GM12878 (cell line): ENCODE data around the gene LRRC4B. TPM values are rescaled to one million over a fixed set of nuclear protein-coding genes. Genes with fewer than 3 reads are reported as not detected.

Experiments used
- ATAC-seq: fragments of 200-7000 bp; cut with Tn5 transposase; 3 replicates; pipeline ENCODE4 v1.9.1; 2020; ENCODE audit warnings: mild to moderate bottlenecking, moderate library complexity
- BruUV-seq: library from RNA; stranded (reverse); fragments of 400-500 nt; replicated peaks from 2 replicates; lab custom pipeline; 2021; lab: Mats Ljungman, UMichigan
- CTCF ChIA-PET: fragments of 300-600 bp; sonication (Branson Sonifier 250); formaldehyde crosslinking; extraction: SDS; loops from one replicate; lab custom pipeline; 2021; ENCODE audit warnings: inconsistent platforms; lab: Yijun Ruan, JAX
- POLR2A ChIA-PET: fragments of 350-600 bp; formaldehyde crosslinking; extraction: SDS; loops from one replicate; lab custom pipeline; 2021; ENCODE audit warnings: inconsistent platforms; lab: Charles Lee
- RAD21 ChIA-PET: fragments of 300-600 bp; sonication (Branson Sonifier 250); formaldehyde crosslinking; loops from one replicate; lab custom pipeline; 2023; ENCODE audit warnings: antibody characterized with exemption; ENCODE audit not compliant: unreplicated experiment; lab: Charles Lee
- SMC1A ChIA-PET: fragments of 300-600 bp; sonication (Branson Sonifier 250); formaldehyde crosslinking; loops from one replicate; lab custom pipeline; 2023; ENCODE audit not compliant: unreplicated experiment, uncharacterized antibody; lab: Charles Lee
- DNase-seq: peaks from one replicate; pipeline ENCODE4 v3.0.0-alpha.2; 2011; ENCODE audit warnings: low read depth, low spot score
- FAIRE-seq: peaks from 3 replicates; lab custom pipeline; 2011; peaks lifted over from hg19 to GRCh38; lab: Jason Lieb, UNC
- H2AFZ ChIP-seq: 2 replicates; pipeline ENCODE4 v1.6.0; 2011; ENCODE audit warnings: low read depth, low read length, control low read depth; ENCODE audit not compliant: control insufficient read depth
- H3K27ac ChIP-seq: 2 replicates; pipeline ENCODE4 v1.5.1; 2011; ENCODE audit warnings: control low read depth; ENCODE audit not compliant: control insufficient read depth, insufficient read depth
- H3K27me3 ChIP-seq, 2 experiments: replicated peaks in 1 of 2; 2 replicates each; pipeline versions ENCODE4 v1.6.0 to v1.6.1; 2011; ENCODE audit warnings: low read length in 1 of 2; ENCODE audit not compliant: control insufficient read depth in 2 of 2, insufficient read depth in 2 of 2
- H3K36me3 ChIP-seq, 2 experiments: 2 replicates each; pipeline ENCODE4 v1.5.1; 2011; ENCODE audit warnings: low read length in 1 of 2; ENCODE audit not compliant: control insufficient read depth in 2 of 2, insufficient read depth in 2 of 2
- H3K4me1 ChIP-seq: 2 replicates; pipeline ENCODE4 v1.6.1; 2011; ENCODE audit warnings: mild to moderate bottlenecking, low read length, moderate library complexity, mixed read lengths; ENCODE audit not compliant: control insufficient read depth, insufficient read depth
- H3K4me2 ChIP-seq: 2 replicates; pipeline ENCODE4 v1.6.0; 2011; ENCODE audit warnings: control low read depth; ENCODE audit not compliant: control insufficient read depth, insufficient read depth
- H3K4me3 ChIP-seq: fragments of 200-600 bp; sonication (generic); 2 replicates; pipeline ENCODE4 v1.5.1; 2016
- H3K79me2 ChIP-seq: 2 replicates; pipeline ENCODE4 v1.6.0; 2011; ENCODE audit warnings: low read length; ENCODE audit not compliant: control insufficient read depth, insufficient read depth
- H3K9ac ChIP-seq: 2 replicates; pipeline ENCODE4 v1.8.0; 2011; ENCODE audit warnings: low read length, control low read depth, mixed read lengths; ENCODE audit not compliant: control insufficient read depth, insufficient read depth
- H3K9me3 ChIP-seq: replicated peaks from 3 replicates; pipeline ENCODE4 v1.5.1; 2011; ENCODE audit warnings: mild to moderate bottlenecking, low read length; ENCODE audit not compliant: control insufficient read depth, insufficient read depth
- H4K20me1 ChIP-seq: 2 replicates; pipeline ENCODE4 v1.6.0; 2011; ENCODE audit not compliant: control insufficient read depth, insufficient read depth
- CREM ChIP-seq: IDR thresholded peaks from 2 replicates; pipeline ENCODE4 v1.6.1; 2014; ENCODE audit warnings: antibody characterized with exemption, low read depth
- E4F1 ChIP-seq: fragments of 450-650 bp; IDR thresholded peaks from 2 replicates; pipeline ENCODE4 v1.6.1; 2018; ENCODE audit warnings: borderline replicate concordance, mild to moderate bottlenecking; ENCODE audit not compliant: partially characterized antibody
- IKZF2 ChIP-seq, 2 experiments: fragments of 450-650 bp; IDR thresholded peaks; 2 replicates each; pipeline ENCODE4 v1.6.1; 2017; ENCODE audit warnings: mild to moderate bottlenecking in 2 of 2, moderate library complexity in 2 of 2
- KDM1A ChIP-seq: fragments of 200-600 bp; sonication (generic); IDR thresholded peaks from 2 replicates; pipeline ENCODE4 v1.6.1; 2016; ENCODE audit warnings: borderline replicate concordance
- RUNX3 ChIP-seq: IDR thresholded peaks from 2 replicates; pipeline ENCODE4 v1.6.1; 2012; ENCODE audit warnings: low read length, inconsistent platforms
- SRF ChIP-seq, 2 experiments: IDR thresholded peaks; 2 replicates each; pipeline ENCODE4 v1.6.1; 2011; ENCODE audit warnings: low read depth in 2 of 2, low read length in 2 of 2, mild to moderate bottlenecking in 1 of 2, moderate library complexity in 1 of 2
- whole genome bisulfite sequencing: methylation state at CpG from one replicate; pipeline ENCODE4 v1.1.6; 2016; ENCODE audit warnings: low lambda C conversion rate; ENCODE audit not compliant: insufficient replicate concordance, insufficient coverage; ENCODE audit errors: missing lambda C conversion rate; 5-methylcytosine and 5-hydroxymethylcytosine counted together
- in situ Hi-C: fragments of 300-500 bp; cut with MboI; formaldehyde crosslinking; loops from 9 replicates; pipeline ENCODE4 v1.14.3; 2018; ENCODE audit warnings: mixed read lengths
- intact Hi-C: fragments of 100-400 bp; cut with micrococcal nuclease; formaldehyde crosslinking; loops from one replicate; pipeline ENCODE4 v1.14.2; 2022; ENCODE audit not compliant: unreplicated experiment
- polyA plus RNA-seq, 11 experiments: library from polyadenylated mRNA; depleted of rRNA in 4 of 11; unstranded in 6 of 11; stranded (reverse) in 5 of 11; fragments of >200 nt; fragmentation: Nextera tagmentation in 4 of 11; fragmentation: Illumina TruSeq in 1 of 11; extraction: Ambion mirVana in 4 of 11; extraction: Trizol in 1 of 11; gene quantifications; 1 replicate in 1 of 11; 2 replicates in 10 of 11; pipeline versions ENCODE4 v1.2.1 to v1.2.3, GENCODE V29; 2011 to 2016; ENCODE audit warnings: inconsistent platforms in 2 of 11, missing spikeins in 2 of 11, low read depth in 1 of 11
- total RNA-seq, 4 experiments: library from RNA; depleted of rRNA in 3 of 4; stranded (reverse); fragments of >200 nt in 3 of 4; fragmentation: Illumina TruSeq in 1 of 4; extraction: Trizol in 1 of 4; gene quantifications; 2 replicates each; pipeline versions ENCODE4 v1.2.1 to v1.2.3, GENCODE V29; 2013 to 2021

Gene LRRC4B
- total and polyA plus RNA-seq, 10 of the 15 experiments (the other 5 are each of a cell fraction or from before 2014, with no cell fraction given): 0.14 TPM; not detected in 9

- Histone ChIP-seq H3K4me3 (no peak overlapping the region), H3K79me2 (no peaks in the 10 kb centered on the region), H3K4me2 (no peak overlapping the region), H3K27ac (no peak overlapping the region), H2AFZ (no peak overlapping the region), H3K27me3 (peaks cover 0 to 2% of the 10 kb centered on the region in 2 experiments; a peak in 3 of 4 replicates), H3K4me1 (no peaks in the 10 kb centered on the region), H3K9ac (no peak overlapping the region), H3K36me3 (no peaks in the 10 kb centered on the region), H3K9me3 (no peaks in the 10 kb centered on the region), H4K20me1 (no peaks in the 10 kb centered on the region)
- DNase-seq: no peak
- ChIA-PET RAD21 (no interaction called here), SMC1A (interaction anchor here (0.6 kb wide), 1 partner anchor 394 kb away, joined by 3 read pairs; no protein-coding TSS in a partner anchor), POLR2A (no interaction called here), CTCF (interaction anchor here (0.6 to 1.6 kb wide), 2 partner anchors 18 to 20 kb away, joined by 3 to 4 read pairs; no protein-coding TSS in a partner anchor)
- in situ Hi-C loops (no loop called here), intact Hi-C loops (no loop called here)
- no peak for FAIRE-seq
- 29% methylated on average over 13 of the region's 13 CpGs for WGBS
- no peak for ATAC-seq
- TF ChIP-seq IKZF2 (IDR thresholded peaks at IDR 0.05): no peak
- no TSS peak for BruUV-seq
These were observed 5.7 kb upstream of the LRRC4B start for GRCh38 chr19:50573741-50574461.

GRCh38 chr19:50570997-50571396 lies 2.8 kb upstream of the LRRC4B start:
- ChIA-PET RAD21 (no interaction called here), SMC1A (no interaction called here), CTCF (no interaction called here)
- FAIRE-seq: no peak
- Histone ChIP-seq H3K9ac (no peak overlapping the region), H3K4me2 (no peak overlapping the region), H4K20me1 (no peaks in the 10 kb centered on the region), H3K27ac (no peak overlapping the region), H3K9me3 (no peaks in the 10 kb centered on the region), H2AFZ (no peak overlapping the region), H3K27me3 (peaks cover 0 to 2% of the 10 kb centered on the region in 2 experiments; a peak in 3 of 4 replicates), H3K4me1 (peaks cover under 1% of the 10 kb centered on the region)
- in situ Hi-C loops (no loop called here), intact Hi-C loops (no loop called here)
- TF ChIP-seq CREM: no peak
- TF ChIP-seq SRF (IDR thresholded peaks at IDR 0.05; ENCODE audit: low read depth in 2 of 2, low read length in 2 of 2): no peak
- no peak for TF ChIP-seq IKZF2 (IDR thresholded peaks at IDR 0.05)
- no peak for TF ChIP-seq RUNX3
- TF ChIP-seq KDM1A: no peak
- no peak for TF ChIP-seq E4F1
- TF ChIP-seq, all 136 proteins: peak for 0
- WGBS: 40% methylated on average over 11 of the region's 11 CpGs
- no peak for DNase-seq
- H3K79me2 ChIP-seq: no peaks in the 10 kb centered on the region
- H3K36me3 ChIP-seq: no peaks in the 10 kb centered on the region
- POLR2A ChIA-PET: no interaction called here
- BruUV-seq: no TSS peak
- H3K4me3 ChIP-seq: no peak overlapping the region
- no peak for ATAC-seq
